GM12878 (cell line): Measurements from ENCODE around the gene CACNA1D. TPM values are rescaled to one million over a fixed set of nuclear protein-coding genes. Genes with fewer than 3 reads are reported as not detected.

Experiments
- ATAC-seq: fragments of 200-7000 bp; cut with Tn5 transposase; 3 replicates; pipeline ENCODE4 v1.9.1; 2020; ENCODE audit warnings: mild to moderate bottlenecking, moderate library complexity
- BruUV-seq: library from RNA; stranded (reverse); fragments of 400-500 nt; replicated peaks from 2 replicates; lab custom pipeline; 2021; lab: Mats Ljungman, UMichigan
- CTCF ChIA-PET: fragments of 300-600 bp; sonication (Branson Sonifier 250); formaldehyde crosslinking; extraction: SDS; loops from one replicate; lab custom pipeline; 2021; ENCODE audit warnings: inconsistent platforms; lab: Yijun Ruan, JAX
- POLR2A ChIA-PET: fragments of 350-600 bp; formaldehyde crosslinking; extraction: SDS; loops from one replicate; lab custom pipeline; 2021; ENCODE audit warnings: inconsistent platforms; lab: Charles Lee
- RAD21 ChIA-PET: fragments of 300-600 bp; sonication (Branson Sonifier 250); formaldehyde crosslinking; loops from one replicate; lab custom pipeline; 2023; ENCODE audit warnings: antibody characterized with exemption; ENCODE audit not compliant: unreplicated experiment; lab: Charles Lee
- SMC1A ChIA-PET: fragments of 300-600 bp; sonication (Branson Sonifier 250); formaldehyde crosslinking; loops from one replicate; lab custom pipeline; 2023; ENCODE audit not compliant: unreplicated experiment, uncharacterized antibody; lab: Charles Lee
- DNase-seq: peaks from one replicate; pipeline ENCODE4 v3.0.0-alpha.2; 2011; ENCODE audit warnings: low read depth, low spot score
- FAIRE-seq: peaks from 3 replicates; lab custom pipeline; 2011; peaks lifted over from hg19 to GRCh38; lab: Jason Lieb, UNC
- H2AFZ ChIP-seq: 2 replicates; pipeline ENCODE4 v1.6.0; 2011; ENCODE audit warnings: low read depth, low read length, control low read depth; ENCODE audit not compliant: control insufficient read depth
- H3K27ac ChIP-seq: 2 replicates; pipeline ENCODE4 v1.5.1; 2011; ENCODE audit warnings: control low read depth; ENCODE audit not compliant: control insufficient read depth, insufficient read depth
- H3K27me3 ChIP-seq, 2 experiments: replicated peaks in 1 of 2; 2 replicates each; pipeline versions ENCODE4 v1.6.0 to v1.6.1; 2011; ENCODE audit warnings: low read length in 1 of 2; ENCODE audit not compliant: control insufficient read depth in 2 of 2, insufficient read depth in 2 of 2
- H3K36me3 ChIP-seq, 2 experiments: 2 replicates each; pipeline ENCODE4 v1.5.1; 2011; ENCODE audit warnings: low read length in 1 of 2; ENCODE audit not compliant: control insufficient read depth in 2 of 2, insufficient read depth in 2 of 2
- H3K4me1 ChIP-seq: 2 replicates; pipeline ENCODE4 v1.6.1; 2011; ENCODE audit warnings: mild to moderate bottlenecking, low read length, moderate library complexity, mixed read lengths; ENCODE audit not compliant: control insufficient read depth, insufficient read depth
- H3K4me2 ChIP-seq: 2 replicates; pipeline ENCODE4 v1.6.0; 2011; ENCODE audit warnings: control low read depth; ENCODE audit not compliant: control insufficient read depth, insufficient read depth
- H3K4me3 ChIP-seq: fragments of 200-600 bp; sonication (generic); 2 replicates; pipeline ENCODE4 v1.5.1; 2016
- H3K79me2 ChIP-seq: 2 replicates; pipeline ENCODE4 v1.6.0; 2011; ENCODE audit warnings: low read length; ENCODE audit not compliant: control insufficient read depth, insufficient read depth
- H3K9ac ChIP-seq: 2 replicates; pipeline ENCODE4 v1.8.0; 2011; ENCODE audit warnings: low read length, control low read depth, mixed read lengths; ENCODE audit not compliant: control insufficient read depth, insufficient read depth
- H3K9me3 ChIP-seq: replicated peaks from 3 replicates; pipeline ENCODE4 v1.5.1; 2011; ENCODE audit warnings: mild to moderate bottlenecking, low read length; ENCODE audit not compliant: control insufficient read depth, insufficient read depth
- H4K20me1 ChIP-seq: 2 replicates; pipeline ENCODE4 v1.6.0; 2011; ENCODE audit not compliant: control insufficient read depth, insufficient read depth
- EP300 ChIP-seq, 2 experiments: fragments of 150-350 bp in 1 of 2; IDR thresholded peaks; 2 replicates each; pipeline ENCODE4 v1.6.1; 2011 to 2012; ENCODE audit warnings: low read depth in 2 of 2, low read length in 2 of 2, borderline replicate concordance in 1 of 2, improper control_type of control experiment in 1 of 2, inconsistent platforms in 1 of 2; ENCODE audit not compliant: control insufficient read depth in 1 of 2
- NRF1 ChIP-seq: conservative IDR thresholded peaks from 2 replicates; pipeline ENCODE4 v1.6.1; 2011; ENCODE audit warnings: mild to moderate bottlenecking, low read depth, low read length, improper control_type of control experiment
- PBX3 ChIP-seq: IDR thresholded peaks from 2 replicates; pipeline ENCODE4 v1.6.1; 2011; ENCODE audit warnings: mild to moderate bottlenecking, low read depth, low read length, moderate library complexity; ENCODE audit not compliant: insufficient replicate concordance
- PKNOX1 ChIP-seq: fragments of 450-650 bp; IDR thresholded peaks from 2 replicates; pipeline ENCODE4 v1.6.1; 2016; ENCODE audit warnings: mild to moderate bottlenecking
- RAD51 ChIP-seq: fragments of 450-650 bp; IDR thresholded peaks from 2 replicates; pipeline ENCODE4 v1.6.1; 2016; ENCODE audit warnings: moderate library complexity, mild to moderate bottlenecking, inconsistent platforms
- RB1 ChIP-seq: fragments of 450-650 bp; formaldehyde crosslinking; IDR thresholded peaks from 2 replicates; pipeline ENCODE4 v1.6.1; 2017; ENCODE audit warnings: mild to moderate bottlenecking, borderline replicate concordance
- WGBS: methylation state at CpG from one replicate; pipeline ENCODE4 v1.1.6; 2016; ENCODE audit warnings: low lambda C conversion rate; ENCODE audit not compliant: insufficient replicate concordance, insufficient coverage; ENCODE audit errors: missing lambda C conversion rate; 5-methylcytosine and 5-hydroxymethylcytosine counted together
- in situ Hi-C: fragments of 300-500 bp; cut with MboI; formaldehyde crosslinking; loops from 9 replicates; pipeline ENCODE4 v1.14.3; 2018; ENCODE audit warnings: mixed read lengths
- intact Hi-C: fragments of 100-400 bp; cut with micrococcal nuclease; formaldehyde crosslinking; loops from one replicate; pipeline ENCODE4 v1.14.2; 2022; ENCODE audit not compliant: unreplicated experiment
- polyA plus RNA-seq, 11 experiments: library from polyadenylated mRNA; depleted of rRNA in 4 of 11; unstranded in 6 of 11; stranded (reverse) in 5 of 11; fragments of >200 nt; fragmentation: Nextera tagmentation in 4 of 11; fragmentation: Illumina TruSeq in 1 of 11; extraction: Ambion mirVana in 4 of 11; extraction: Trizol in 1 of 11; gene quantifications; 1 replicate in 1 of 11; 2 replicates in 10 of 11; pipeline versions ENCODE4 v1.2.1 to v1.2.3, GENCODE V29; 2011 to 2016; ENCODE audit warnings: inconsistent platforms in 2 of 11, missing spikeins in 2 of 11, low read depth in 1 of 11
- total RNA-seq, 4 experiments: library from RNA; depleted of rRNA in 3 of 4; stranded (reverse); fragments of >200 nt in 3 of 4; fragmentation: Illumina TruSeq in 1 of 4; extraction: Trizol in 1 of 4; gene quantifications; 2 replicates each; pipeline versions ENCODE4 v1.2.1 to v1.2.3, GENCODE V29; 2013 to 2021

Gene CACNA1D
- total and polyA plus RNA-seq, 10 of the 15 experiments (the other 5 are each of a cell fraction or from before 2014, with no cell fraction given), result 0.21 to 24.4 (median 1.6) TPM

- TF ChIP-seq PKNOX1 (no peak), PBX3 (no peak), NRF1 (no peak), RAD51 (no peak), RB1 (no peak)
Observed at GRCh38 chr3:53506763-53507145, 12.3 kb downstream of the CACNA1D start (continued).

- POLR2A ChIA-PET, result no interaction called here
- Histone ChIP-seq H3K79me2 (no peaks in the 10 kb centered on the region), H3K27ac (no peak overlapping the region), H3K4me3 (no peak overlapping the region), H3K9me3 (no peaks in the 10 kb centered on the region)
- no peak for TF ChIP-seq EP300 (IDR thresholded peaks at IDR 0.05; ENCODE audit: borderline replicate concordance in 1 of 2, control insufficient read depth in 1 of 2, low read depth in 2 of 2, low read length in 2 of 2)
- TF ChIP-seq, all 136 proteins: peak for 0
- ATAC-seq (no peak), DNase-seq (no peak), FAIRE-seq (no peak)
- RAD21 ChIA-PET, result interaction anchor here (0.7 kb wide), 1 partner anchor 103 kb away, joined by 3 read pairs; no protein-coding TSS in a partner anchor
- BruUV-seq, result no TSS peak
- in situ Hi-C loops (no loop called here), intact Hi-C loops (no loop called here)
- CTCF ChIA-PET, result interaction anchor here (1.4 kb wide), 1 partner anchor 19 kb away, joined by 3 read pairs; no protein-coding TSS in a partner anchor
- H3K4me1 ChIP-seq, result no peaks in the 10 kb centered on the region
- SMC1A ChIA-PET, result no interaction called here
- H3K27me3 ChIP-seq, result peaks cover 0 to 6% of the 10 kb centered on the region in 2 experiments; a peak in 2 of 4 replicates
- H2AFZ ChIP-seq, result no peak overlapping the region
- 21% methylated on average over 9 of the region's 9 CpGs for WGBS
- no peaks in the 10 kb centered on the region for H3K36me3 ChIP-seq
- no peak overlapping the region for H3K4me2 ChIP-seq
- no peaks in the 10 kb centered on the region for H4K20me1 ChIP-seq
- H3K9ac ChIP-seq, result no peak overlapping the region
Observed at GRCh38 chr3:53509494-53509893, 15.1 kb downstream of the CACNA1D start.
